GM12878 (cell line): ENCODE measurements around the gene C1RL. TPM values are rescaled to one million over a fixed set of nuclear protein-coding genes. Genes with fewer than 3 reads are reported as not detected.
A peak's percentile ranks its signal among the peaks of the same experiment; 100 is the strongest.

Experiments used
- BHLHE40 ChIP-seq, 2 experiments: fragments of 450-650 bp in 1 of 2; IDR thresholded peaks; 2 replicates each; pipeline ENCODE4 v1.6.1; 2011 to 2017; ENCODE audit warnings: low read depth in 2 of 2, borderline replicate concordance in 1 of 2, improper control_type of control experiment in 1 of 2, low read length in 1 of 2, mild to moderate bottlenecking in 1 of 2
- BMI1 ChIP-seq: fragments of 450-650 bp; IDR thresholded peaks from 2 replicates; pipeline ENCODE4 v1.6.1; 2016; ENCODE audit warnings: mild to moderate bottlenecking, moderate library complexity, borderline replicate concordance
- KLF5 ChIP-seq: fragments of 450-650 bp; IDR thresholded peaks from 2 replicates; pipeline ENCODE4 v1.6.1; 2014; ENCODE audit warnings: mild to moderate bottlenecking; ENCODE audit not compliant: partially characterized antibody
- MEF2A ChIP-seq: IDR thresholded peaks from 2 replicates; pipeline ENCODE4 v1.6.1; 2011; ENCODE audit warnings: low read depth, mild to moderate bottlenecking, low read length, moderate library complexity; ENCODE audit not compliant: insufficient read depth
- MTA3 ChIP-seq: IDR thresholded peaks from 2 replicates; pipeline ENCODE4 v1.6.1; 2012; ENCODE audit warnings: low read length, inconsistent platforms, borderline replicate concordance
- NFYB ChIP-seq: IDR thresholded peaks from 2 replicates; pipeline ENCODE4 v1.6.1; 2011; ENCODE audit warnings: low read depth, mild to moderate bottlenecking, low read length, improper control_type of control experiment, moderate library complexity; ENCODE audit not compliant: insufficient read depth
- NR2F1 ChIP-seq: fragments of 450-650 bp; conservative IDR thresholded peaks from 2 replicates; pipeline ENCODE4 v1.6.1; 2017; ENCODE audit warnings: mild to moderate bottlenecking
- RAD51 ChIP-seq: fragments of 450-650 bp; IDR thresholded peaks from 2 replicates; pipeline ENCODE4 v1.6.1; 2016; ENCODE audit warnings: moderate library complexity, mild to moderate bottlenecking, inconsistent platforms
- RELA ChIP-seq: fragments of 450-650 bp; IDR thresholded peaks from 2 replicates; pipeline ENCODE4 v1.8.0; 2014; ENCODE audit warnings: borderline replicate concordance; ENCODE audit not compliant: partially characterized antibody
- STAT1 ChIP-seq: fragments of 450-650 bp; conservative IDR thresholded peaks from 2 replicates; pipeline ENCODE4 v1.6.1; 2014; ENCODE audit warnings: antibody characterized with exemption, mild to moderate bottlenecking
- TAF1 ChIP-seq: IDR thresholded peaks from 2 replicates; pipeline ENCODE4 v1.6.1; 2011; ENCODE audit warnings: mild to moderate bottlenecking, low read depth, low read length, borderline replicate concordance
- TCF7 ChIP-seq: IDR thresholded peaks from 2 replicates; pipeline ENCODE4 v1.6.1; 2014; ENCODE audit warnings: antibody characterized with exemption, borderline replicate concordance
- ZNF207 ChIP-seq: fragments of 450-650 bp; IDR thresholded peaks from 2 replicates; pipeline ENCODE4 v1.6.1; 2014; ENCODE audit warnings: antibody characterized with exemption, mild to moderate bottlenecking, borderline replicate concordance
- polyA plus RNA-seq, 11 experiments: library from polyadenylated mRNA; depleted of rRNA in 4 of 11; unstranded in 6 of 11; stranded (reverse) in 5 of 11; fragments of >200 nt; fragmentation: Nextera tagmentation in 4 of 11; fragmentation: Illumina TruSeq in 1 of 11; extraction: Ambion mirVana in 4 of 11; extraction: Trizol in 1 of 11; gene quantifications; 1 replicate in 1 of 11; 2 replicates in 10 of 11; pipeline versions ENCODE4 v1.2.1 to v1.2.3, GENCODE V29; 2011 to 2016; ENCODE audit warnings: inconsistent platforms in 2 of 11, missing spikeins in 2 of 11, low read depth in 1 of 11
- total RNA-seq, 4 experiments: library from RNA; depleted of rRNA in 3 of 4; stranded (reverse); fragments of >200 nt in 3 of 4; fragmentation: Illumina TruSeq in 1 of 4; extraction: Trizol in 1 of 4; gene quantifications; 2 replicates each; pipeline versions ENCODE4 v1.2.1 to v1.2.3, GENCODE V29; 2013 to 2021
- TF ChIP-seq, protein P1 (sequence below): fragments of 450-650 bp; IDR thresholded peaks from 2 replicates; pipeline ENCODE4 v1.6.1; 2014; ENCODE audit warnings: mild to moderate bottlenecking
- TF ChIP-seq, protein P2 (sequence below): fragments of 450-650 bp; IDR thresholded peaks from 2 replicates; pipeline ENCODE4 v1.6.1; 2017; ENCODE audit warnings: low read depth, mild to moderate bottlenecking, moderate library complexity
- TF ChIP-seq, protein P3 (sequence below): fragments of 450-650 bp; formaldehyde crosslinking; IDR thresholded peaks from 2 replicates; pipeline ENCODE4 v1.4.0; 2022; ENCODE audit warnings: mild to moderate bottlenecking, moderate library complexity
- TF ChIP-seq, protein P4 (sequence below): fragments of 450-650 bp; IDR thresholded peaks from 2 replicates; pipeline ENCODE4 v1.6.1; 2016; ENCODE audit warnings: mild to moderate bottlenecking
- TF ChIP-seq, protein P5 (sequence below): IDR thresholded peaks from 2 replicates; pipeline ENCODE4 v1.6.1; 2012; ENCODE audit warnings: low read depth, low read length, improper control_type of control experiment

The C1RL gene
- total and polyA plus RNA-seq, 10 of the 15 experiments (the other 5 are each of a cell fraction or from before 2014, with no cell fraction given): 1.3 to 12.8 (median 8.1) TPM

DNA sequence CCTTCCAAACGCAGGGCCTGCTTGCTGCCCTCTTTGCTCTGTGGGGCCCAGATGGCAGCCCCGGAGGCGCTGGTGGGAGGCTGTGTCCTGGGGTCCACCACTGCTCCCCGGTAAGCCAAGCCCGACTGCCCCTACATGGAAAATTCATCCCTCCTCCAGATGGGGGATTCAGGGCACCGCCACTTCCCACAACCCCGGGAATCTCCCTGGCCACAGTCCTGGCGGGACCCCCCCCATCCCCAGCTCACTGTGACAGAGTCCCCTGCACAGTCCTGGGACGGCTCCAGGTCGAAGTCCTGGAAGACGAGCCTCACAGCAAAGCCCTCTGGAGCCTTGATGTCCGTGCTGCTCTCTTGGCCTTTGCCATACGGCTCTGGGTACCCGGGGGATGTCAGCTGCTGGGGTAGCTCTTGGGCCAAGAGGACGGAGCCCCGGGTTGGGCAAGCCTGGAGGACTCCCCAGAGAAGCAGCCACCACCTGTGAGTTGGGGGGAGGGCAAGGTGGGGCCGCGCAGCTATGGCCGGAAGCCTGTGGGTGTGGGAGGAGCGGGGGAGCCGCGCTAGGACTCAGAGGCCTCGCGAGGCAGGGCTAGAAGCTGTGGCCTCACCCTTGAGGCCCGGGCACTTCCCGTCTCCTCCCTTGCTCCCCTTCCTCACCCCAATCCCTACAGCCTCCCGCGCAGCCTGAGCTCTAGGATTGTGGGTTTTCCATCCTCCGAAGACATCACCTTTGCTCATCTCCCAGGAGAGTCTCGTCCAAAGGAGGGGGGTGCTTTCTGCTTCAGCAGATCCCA, 815 bp downstream of the C1RL start (continued):
- TF ChIP-seq, protein P1, sequence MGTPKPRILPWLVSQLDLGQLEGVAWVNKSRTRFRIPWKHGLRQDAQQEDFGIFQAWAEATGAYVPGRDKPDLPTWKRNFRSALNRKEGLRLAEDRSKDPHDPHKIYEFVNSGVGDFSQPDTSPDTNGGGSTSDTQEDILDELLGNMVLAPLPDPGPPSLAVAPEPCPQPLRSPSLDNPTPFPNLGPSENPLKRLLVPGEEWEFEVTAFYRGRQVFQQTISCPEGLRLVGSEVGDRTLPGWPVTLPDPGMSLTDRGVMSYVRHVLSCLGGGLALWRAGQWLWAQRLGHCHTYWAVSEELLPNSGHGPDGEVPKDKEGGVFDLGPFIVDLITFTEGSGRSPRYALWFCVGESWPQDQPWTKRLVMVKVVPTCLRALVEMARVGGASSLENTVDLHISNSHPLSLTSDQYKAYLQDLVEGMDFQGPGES: no peak
- peak; percentile 27 to 31; a peak in 1 of 4 replicates for TF ChIP-seq BHLHE40 (IDR thresholded peaks at IDR 0.05; ENCODE audit: borderline replicate concordance in 1 of 2, low read depth in 2 of 2, low read length in 1 of 2)
- TF ChIP-seq RELA: no peak
- TF ChIP-seq KLF5: no peak
- TF ChIP-seq TAF1: peak; percentile 80; the same call in 1 of the 2 replicates
- 0 out of 2 replicates have a peak, but pooled peaks have one; percentile 18 for TF ChIP-seq MEF2A
- no peak for TF ChIP-seq MTA3
- peak; percentile 41; the same call in 1 of the 2 replicates for TF ChIP-seq NR2F1
- TF ChIP-seq NFYB: no peak
- TF ChIP-seq, protein P2, sequence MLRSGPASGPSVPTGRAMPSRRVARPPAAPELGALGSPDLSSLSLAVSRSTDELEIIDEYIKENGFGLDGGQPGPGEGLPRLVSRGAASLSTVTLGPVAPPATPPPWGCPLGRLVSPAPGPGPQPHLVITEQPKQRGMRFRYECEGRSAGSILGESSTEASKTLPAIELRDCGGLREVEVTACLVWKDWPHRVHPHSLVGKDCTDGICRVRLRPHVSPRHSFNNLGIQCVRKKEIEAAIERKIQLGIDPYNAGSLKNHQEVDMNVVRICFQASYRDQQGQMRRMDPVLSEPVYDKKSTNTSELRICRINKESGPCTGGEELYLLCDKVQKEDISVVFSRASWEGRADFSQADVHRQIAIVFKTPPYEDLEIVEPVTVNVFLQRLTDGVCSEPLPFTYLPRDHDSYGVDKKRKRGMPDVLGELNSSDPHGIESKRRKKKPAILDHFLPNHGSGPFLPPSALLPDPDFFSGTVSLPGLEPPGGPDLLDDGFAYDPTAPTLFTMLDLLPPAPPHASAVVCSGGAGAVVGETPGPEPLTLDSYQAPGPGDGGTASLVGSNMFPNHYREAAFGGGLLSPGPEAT: no peak; the same call in 1 of the 2 replicates
- no peak for TF ChIP-seq RAD51
- TF ChIP-seq, protein P3, sequence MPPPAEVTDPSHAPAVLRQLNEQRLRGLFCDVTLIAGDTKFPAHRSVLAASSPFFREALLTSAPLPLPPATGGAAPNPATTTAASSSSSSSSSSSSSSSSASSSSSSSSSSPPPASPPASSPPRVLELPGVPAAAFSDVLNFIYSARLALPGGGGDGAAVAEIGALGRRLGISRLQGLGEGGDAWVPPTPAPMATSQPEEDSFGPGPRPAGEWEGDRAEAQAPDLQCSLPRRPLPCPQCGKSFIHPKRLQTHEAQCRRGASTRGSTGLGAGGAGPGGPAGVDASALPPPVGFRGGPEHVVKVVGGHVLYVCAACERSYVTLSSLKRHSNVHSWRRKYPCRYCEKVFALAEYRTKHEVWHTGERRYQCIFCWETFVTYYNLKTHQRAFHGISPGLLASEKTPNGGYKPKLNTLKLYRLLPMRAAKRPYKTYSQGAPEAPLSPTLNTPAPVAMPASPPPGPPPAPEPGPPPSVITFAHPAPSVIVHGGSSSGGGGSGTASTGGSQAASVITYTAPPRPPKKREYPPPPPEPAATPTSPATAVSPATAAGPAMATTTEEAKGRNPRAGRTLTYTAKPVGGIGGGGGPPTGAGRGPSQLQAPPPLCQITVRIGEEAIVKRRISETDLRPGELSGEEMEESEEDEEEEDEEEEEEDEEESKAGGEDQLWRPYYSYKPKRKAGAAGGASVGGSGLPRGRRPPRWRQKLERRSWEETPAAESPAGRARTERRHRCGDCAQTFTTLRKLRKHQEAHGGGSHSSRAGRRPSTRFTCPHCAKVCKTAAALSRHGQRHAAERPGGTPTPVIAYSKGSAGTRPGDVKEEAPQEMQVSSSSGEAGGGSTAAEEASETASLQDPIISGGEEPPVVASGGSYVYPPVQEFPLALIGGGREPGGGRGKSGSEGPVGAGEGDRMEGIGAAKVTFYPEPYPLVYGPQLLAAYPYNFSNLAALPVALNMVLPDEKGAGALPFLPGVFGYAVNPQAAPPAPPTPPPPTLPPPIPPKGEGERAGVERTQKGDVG: no peak
- no peak for TF ChIP-seq STAT1
- TF ChIP-seq, protein P4, sequence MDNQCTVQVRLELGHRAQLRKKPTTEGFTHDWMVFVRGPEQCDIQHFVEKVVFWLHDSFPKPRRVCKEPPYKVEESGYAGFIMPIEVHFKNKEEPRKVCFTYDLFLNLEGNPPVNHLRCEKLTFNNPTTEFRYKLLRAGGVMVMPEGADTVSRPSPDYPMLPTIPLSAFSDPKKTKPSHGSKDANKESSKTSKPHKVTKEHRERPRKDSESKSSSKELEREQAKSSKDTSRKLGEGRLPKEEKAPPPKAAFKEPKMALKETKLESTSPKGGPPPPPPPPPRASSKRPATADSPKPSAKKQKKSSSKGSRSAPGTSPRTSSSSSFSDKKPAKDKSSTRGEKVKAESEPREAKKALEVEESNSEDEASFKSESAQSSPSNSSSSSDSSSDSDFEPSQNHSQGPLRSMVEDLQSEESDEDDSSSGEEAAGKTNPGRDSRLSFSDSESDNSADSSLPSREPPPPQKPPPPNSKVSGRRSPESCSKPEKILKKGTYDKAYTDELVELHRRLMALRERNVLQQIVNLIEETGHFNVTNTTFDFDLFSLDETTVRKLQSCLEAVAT: peak; percentile 26; the same call in 1 of the 2 replicates
- TF ChIP-seq ZNF207: no peak
- TF ChIP-seq BMI1: no peak
- TF ChIP-seq, protein P5, sequence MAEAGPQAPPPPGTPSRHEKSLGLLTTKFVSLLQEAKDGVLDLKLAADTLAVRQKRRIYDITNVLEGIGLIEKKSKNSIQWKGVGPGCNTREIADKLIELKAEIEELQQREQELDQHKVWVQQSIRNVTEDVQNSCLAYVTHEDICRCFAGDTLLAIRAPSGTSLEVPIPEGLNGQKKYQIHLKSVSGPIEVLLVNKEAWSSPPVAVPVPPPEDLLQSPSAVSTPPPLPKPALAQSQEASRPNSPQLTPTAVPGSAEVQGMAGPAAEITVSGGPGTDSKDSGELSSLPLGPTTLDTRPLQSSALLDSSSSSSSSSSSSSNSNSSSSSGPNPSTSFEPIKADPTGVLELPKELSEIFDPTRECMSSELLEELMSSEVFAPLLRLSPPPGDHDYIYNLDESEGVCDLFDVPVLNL: no peak
- no peak for TF ChIP-seq TCF7
